WTC11 (cell line): ENCODE results near the gene IFITM10. TPM values are rescaled to one million over a fixed set of nuclear protein-coding genes. Genes with fewer than 3 reads are reported as not detected.
"Not testable (repeated sequence)": the region's sequence is repeated elsewhere in the genome, so short reads cannot be mapped to it uniquely, and the experiment has no call there.

ENCODE experiments used
- ATAC-seq: fragments of 200-7000 bp; cut with Tn5 transposase; 2 replicates; pipeline ENCODE4 v1.10.0; 2021; ENCODE audit warnings: mild to moderate bottlenecking, moderate library complexity
- CTCF ChIA-PET: fragments of 300-600 bp; sonication (Branson Sonifier 250); formaldehyde crosslinking; loops from one replicate; lab custom pipeline; 2021; ENCODE audit warnings: antibody characterized with exemption; lab: Charles Lee
- POLR2A ChIA-PET: fragments of 350-600 bp; sonication (Branson Sonifier 250); formaldehyde crosslinking; loops from one replicate; lab custom pipeline; 2021; ENCODE audit warnings: antibody characterized with exemption; lab: Charles Lee
- DNase-seq: peaks from one replicate; pipeline ENCODE4 v3.0.0; 2021; ENCODE audit warnings: low spot score
- H3K27ac Mint-ChIP-seq: 2 replicates; pipeline ENCODE4 v1.8.0; 2021; ENCODE audit warnings: mixed read lengths
- H3K27me3 Mint-ChIP-seq: 2 replicates; pipeline ENCODE4 v1.8.0; 2021; ENCODE audit warnings: low read depth, mild to moderate bottlenecking, moderate library complexity, mixed read lengths
- H3K36me3 Mint-ChIP-seq: 2 replicates; pipeline ENCODE4 v1.8.0; 2021; ENCODE audit warnings: mixed read lengths
- H3K4me1 Mint-ChIP-seq: 2 replicates; pipeline ENCODE4 v1.8.0; 2022; ENCODE audit warnings: mixed read lengths
- H3K4me3 Mint-ChIP-seq: 2 replicates; pipeline ENCODE4 v1.8.0; 2021; ENCODE audit warnings: mild to moderate bottlenecking, moderate library complexity, mixed read lengths
- H3K9me3 Mint-ChIP-seq: 2 replicates; pipeline ENCODE4 v1.8.0; 2021; ENCODE audit warnings: mixed read lengths
- AR ChIP-seq: fragments of 250-450 bp; sonication (Bioruptor Pico); IDR thresholded peaks from 2 replicates; pipeline ENCODE4 v1.9.0; 2021; ENCODE audit warnings: mild to moderate bottlenecking
- EMX1 ChIP-seq: fragments of 250-450 bp; sonication (Bioruptor Pico); IDR thresholded peaks from 2 replicates; pipeline ENCODE4 v1.8.0; 2021; ENCODE audit warnings: mild to moderate bottlenecking
- ESRRA ChIP-seq: sonication (generic); formaldehyde crosslinking; IDR thresholded peaks from 2 replicates; pipeline ENCODE4 v1.8.1; 2022; ENCODE audit warnings: mild to moderate bottlenecking, missing genetic modification reagents, borderline replicate concordance
- FOXP1 ChIP-seq: sonication (generic); formaldehyde crosslinking; IDR thresholded peaks from 2 replicates; pipeline ENCODE4 v1.8.0; 2022; ENCODE audit warnings: missing genetic modification reagents, mild to moderate bottlenecking, moderate library complexity, borderline replicate concordance
- KAT7 ChIP-seq: sonication (generic); formaldehyde crosslinking; IDR thresholded peaks from 2 replicates; pipeline ENCODE4 v1.8.1; 2023; ENCODE audit warnings: missing genetic modification reagents, mild to moderate bottlenecking, borderline replicate concordance
- NFATC4 ChIP-seq: fragments of 250-450 bp; sonication (Bioruptor Pico); IDR thresholded peaks from 2 replicates; pipeline ENCODE4 v1.9.0; 2021; ENCODE audit warnings: mild to moderate bottlenecking
- NFYB ChIP-seq: sonication (generic); formaldehyde crosslinking; conservative IDR thresholded peaks from 2 replicates; pipeline ENCODE4 v1.8.0; 2022; ENCODE audit warnings: low read depth, missing genetic modification reagents
- NR1H2 ChIP-seq: sonication (generic); formaldehyde crosslinking; IDR thresholded peaks from 2 replicates; pipeline ENCODE4 v1.9.0; 2021; ENCODE audit warnings: mild to moderate bottlenecking, moderate library complexity, missing genetic modification reagents
- OVOL2 ChIP-seq: fragments of 250-450 bp; sonication (Bioruptor Pico); IDR thresholded peaks from 2 replicates; pipeline ENCODE4 v1.9.0; 2021; ENCODE audit warnings: mild to moderate bottlenecking, borderline replicate concordance
- RORB ChIP-seq: fragments of 250-450 bp; sonication (Bioruptor Pico); IDR thresholded peaks from 2 replicates; pipeline ENCODE4 v1.9.0; 2021; ENCODE audit warnings: mild to moderate bottlenecking
- SMAD3 ChIP-seq: sonication (generic); formaldehyde crosslinking; IDR thresholded peaks from 2 replicates; pipeline ENCODE4 v1.8.0; 2022; ENCODE audit warnings: missing genetic modification reagents, mild to moderate bottlenecking, borderline replicate concordance
- SP1 ChIP-seq: sonication (generic); formaldehyde crosslinking; conservative IDR thresholded peaks from 2 replicates; pipeline ENCODE4 v1.8.1; 2022; ENCODE audit warnings: missing genetic modification reagents
- TEAD1 ChIP-seq: sonication (generic); formaldehyde crosslinking; IDR thresholded peaks from 2 replicates; pipeline ENCODE4 v1.8.0; 2022; ENCODE audit warnings: mild to moderate bottlenecking, missing genetic modification reagents
- ZBTB21 ChIP-seq: sonication (generic); formaldehyde crosslinking; IDR thresholded peaks from 2 replicates; pipeline ENCODE4 v1.8.1; 2023; ENCODE audit warnings: mild to moderate bottlenecking, missing genetic modification reagents, borderline replicate concordance
- ZNF121 ChIP-seq: sonication (generic); formaldehyde crosslinking; IDR thresholded peaks from 2 replicates; pipeline ENCODE4 v1.8.0; 2023; ENCODE audit warnings: missing genetic modification reagents
- ZNF219 ChIP-seq: sonication (generic); formaldehyde crosslinking; IDR thresholded peaks from 2 replicates; pipeline ENCODE4 v1.8.0; 2023; ENCODE audit warnings: missing genetic modification reagents, mild to moderate bottlenecking, borderline replicate concordance
- ZNF232 ChIP-seq: sonication (generic); formaldehyde crosslinking; IDR thresholded peaks from 2 replicates; pipeline ENCODE4 v1.8.0; 2022; ENCODE audit warnings: mild to moderate bottlenecking, missing genetic modification reagents
- ZNF263 ChIP-seq: sonication (generic); formaldehyde crosslinking; IDR thresholded peaks from 2 replicates; pipeline ENCODE4 v1.8.1; 2022; ENCODE audit warnings: low read depth, mild to moderate bottlenecking, moderate library complexity, missing genetic modification reagents
- ZNF281 ChIP-seq: sonication (generic); formaldehyde crosslinking; IDR thresholded peaks from 2 replicates; pipeline ENCODE4 v1.8.0; 2023; ENCODE audit warnings: mild to moderate bottlenecking, missing genetic modification reagents
- ZNF396 ChIP-seq: fragments of 250-450 bp; sonication (Bioruptor Pico); IDR thresholded peaks from 2 replicates; pipeline ENCODE4 v1.8.0; 2021; ENCODE audit warnings: mild to moderate bottlenecking, moderate library complexity, borderline replicate concordance
- ZNF425 ChIP-seq: fragments of 250-450 bp; sonication (Bioruptor Pico); conservative IDR thresholded peaks from 2 replicates; pipeline ENCODE4 v1.9.0; 2021; ENCODE audit warnings: mild to moderate bottlenecking
- total RNA-seq: library from RNA; stranded (reverse); gene quantifications from 3 replicates; pipeline ENCODE4 v1.2.3, GENCODE V29; 2021

The IFITM10 gene
- total RNA-seq, 1 experiment from 2014 or later, result 1.7 TPM

DNA sequence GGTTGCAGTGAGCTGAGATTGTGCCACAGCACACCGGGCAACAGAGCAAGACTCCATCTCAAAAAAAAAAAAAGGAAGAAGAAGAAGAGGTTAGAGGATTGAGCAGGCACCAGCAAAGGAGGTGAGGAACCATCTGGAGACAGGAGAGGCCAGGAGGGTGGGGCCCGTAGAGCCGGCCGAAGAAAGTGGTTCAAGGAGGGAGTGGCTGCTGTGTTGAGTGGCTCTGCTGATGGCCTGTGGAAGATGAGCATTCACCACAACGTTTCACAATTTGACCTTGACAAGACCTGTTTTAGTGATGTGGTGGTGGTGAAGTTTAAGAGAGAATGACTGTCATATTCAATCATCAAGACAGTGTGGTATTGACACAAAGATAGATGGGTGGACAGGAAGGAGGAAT, 20.1 kb upstream of the IFITM10 start (continued):
- TF ChIP-seq NFYB (CRISPR knock-in tag) (no peak), NFATC4 (CRISPR knock-in tag) (no peak), RORB (CRISPR knock-in tag) (no peak), TEAD1 (CRISPR knock-in tag) (no peak)
- TF ChIP-seq, all 79 proteins: peak for 0

DNA sequence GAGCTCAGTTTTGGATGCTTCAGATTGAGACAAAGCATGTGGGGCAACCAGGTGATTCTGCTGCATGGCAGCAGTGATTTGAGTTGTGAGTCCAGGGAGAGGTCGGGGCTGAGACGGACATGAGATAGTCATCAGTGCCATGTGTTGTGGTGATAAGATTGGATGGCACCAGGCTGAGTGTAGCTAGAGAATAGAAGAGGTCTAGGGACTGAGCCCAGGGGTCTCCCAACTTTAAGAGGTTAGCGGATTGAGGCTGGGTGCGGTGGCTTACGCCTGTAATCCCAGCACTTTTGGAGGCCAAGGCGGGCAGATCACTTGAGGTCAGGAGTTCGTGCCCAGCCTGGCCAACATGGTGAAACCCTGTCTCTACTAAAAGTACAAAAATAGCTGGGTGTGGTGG, 19.7 kb upstream of the IFITM10 start:
- H3K27me3 Mint-ChIP-seq, result peaks cover 4% of the 10 kb centered on the region
- POLR2A ChIA-PET, result no interaction called here
- ATAC-seq, result no peak
- H3K27ac Mint-ChIP-seq, result no peak overlapping the region
- no peak overlapping the region for H3K4me3 Mint-ChIP-seq
- CTCF ChIA-PET, result interaction anchor here (2.1 kb wide), 1 partner anchor 113 kb away, joined by 6 read pairs; no protein-coding TSS in a partner anchor
- H3K4me1 Mint-ChIP-seq, result peaks cover 20% of the 10 kb centered on the region
- TF ChIP-seq ZNF425 (CRISPR knock-in tag), result no peak
- no peak for TF ChIP-seq ZNF219 (CRISPR knock-in tag)
- no peak for TF ChIP-seq FOXP1 (CRISPR knock-in tag)
- no peak for TF ChIP-seq SMAD3 (CRISPR knock-in tag)
- TF ChIP-seq RORB (CRISPR knock-in tag), result no peak
- TF ChIP-seq KAT7, result no peak
- TF ChIP-seq ZNF396, result no peak
- TF ChIP-seq NFYB (CRISPR knock-in tag), result no peak
- TF ChIP-seq AR (CRISPR knock-in tag), result no peak
- no peak for TF ChIP-seq ZNF232 (CRISPR knock-in tag)
- TF ChIP-seq SP1 (CRISPR knock-in tag), result no peak
- no peak for TF ChIP-seq ZNF121 (CRISPR knock-in tag)
- TF ChIP-seq ZBTB21 (CRISPR knock-in tag), result no peak
- TF ChIP-seq ZNF263 (CRISPR knock-in tag), result no peak
- TF ChIP-seq ESRRA (CRISPR knock-in tag), result no peak
- TF ChIP-seq NR1H2, result no peak
- TF ChIP-seq EMX1 (CRISPR knock-in tag), result no peak
- TF ChIP-seq ZNF281 (CRISPR knock-in tag), result no peak
- no peak for TF ChIP-seq OVOL2 (CRISPR knock-in tag)
- no peak for DNase-seq
- H3K36me3 Mint-ChIP-seq, result no peaks in the 10 kb centered on the region
- no peaks in the 10 kb centered on the region for H3K9me3 Mint-ChIP-seq

DNA sequence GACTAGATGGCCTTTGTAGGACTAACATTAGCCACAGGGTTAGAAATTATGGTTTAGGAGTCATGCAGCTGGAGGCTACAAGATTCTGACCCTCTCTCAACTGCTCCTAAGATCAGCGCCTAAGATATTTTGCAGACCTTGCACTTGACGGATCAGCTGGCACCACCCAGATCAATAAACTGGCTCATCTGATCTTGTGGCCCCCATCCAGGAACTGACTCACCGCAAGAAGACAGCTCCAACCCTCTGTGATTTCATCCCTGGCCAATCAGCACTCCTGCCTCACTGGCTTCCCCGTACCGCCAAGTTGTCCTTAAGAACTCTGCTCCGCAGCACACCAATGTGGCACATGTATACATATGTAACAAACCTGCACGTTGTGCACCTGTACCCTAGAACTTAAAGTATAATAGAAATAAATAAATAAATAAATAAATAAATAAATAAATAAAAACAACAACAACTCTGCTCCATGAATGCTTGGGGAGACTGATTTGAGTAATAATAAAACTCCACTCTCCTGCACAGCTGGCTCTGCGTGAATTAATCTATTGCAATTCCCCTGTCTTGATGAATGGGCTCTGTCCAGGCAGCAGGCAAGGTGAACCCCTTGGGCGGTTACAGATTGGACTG, 19.0 kb upstream of the IFITM10 start:
- H3K36me3 Mint-ChIP-seq, POLR2A ChIA-PET, H3K9me3 Mint-ChIP-seq, DNase-seq, H3K4me3 Mint-ChIP-seq, ATAC-seq, CTCF ChIA-PET, H3K27ac Mint-ChIP-seq, H3K27me3 Mint-ChIP-seq: not testable (repeated sequence)
- peaks cover 21% of the 10 kb centered on the region for H3K4me1 Mint-ChIP-seq
